Stimulated activated CD4-positive, alpha-beta T cell treated with anti-CD3 and anti-CD28 coated beads, Interleukin-1b, Interleukin-23, amount 100 ng/mL, for 1 hour (primary cell): ENCODE data around the gene ZNF48.

Source experiments
- DNase-seq, 2 donors: peaks; one replicate each; pipeline ENCODE4 v3.0.0-alpha.2; 2020; ENCODE audit warnings: low read depth in 2 of 2

ZNF48 gene

GRCh38 chr16:30395155-30395991 lies at the start of gene ZNF48:
TSS of gene ZNF48 (plus strand) at chr16:30395420. CDS start at chr16:30395795, 375 bp downstream.
- peak in 1 of 2 donors; percentile 34 for DNase-seq

DNA sequence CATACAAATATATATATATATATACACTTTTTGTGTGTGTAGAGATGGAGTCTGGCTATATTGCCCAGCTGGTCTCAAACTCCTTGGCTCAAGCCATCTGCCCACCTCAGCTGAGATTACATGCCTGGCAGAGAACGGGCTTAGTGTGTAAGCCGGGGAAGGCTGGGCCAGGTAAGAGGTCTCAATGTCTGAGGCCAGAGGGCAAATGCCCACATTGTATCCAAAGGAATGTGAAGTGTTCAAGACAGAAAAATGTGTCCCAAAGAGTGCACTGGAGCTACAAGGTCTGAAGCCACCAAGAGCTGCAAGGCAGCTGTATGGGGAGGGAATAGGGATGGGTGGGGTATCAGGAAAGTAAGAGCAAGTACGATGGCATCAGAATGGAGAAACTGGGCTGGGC lies 48.9 kb upstream of the ZNF48 start:
- DNase-seq: no peak

- no peak for DNase-seq
Observed at GRCh38 chr16:30348113-30348512, 47.1 kb upstream of the ZNF48 start.

GRCh38 chr16:30348929-30349328 lies 46.3 kb upstream of the ZNF48 start:
- DNase-seq: no peak

- no peak for DNase-seq
Observed at GRCh38 chr16:30349675-30350074, 45.5 kb upstream of the ZNF48 start.

- DNase-seq: no peak
Observed at GRCh38 chr16:30350134-30350871, 44.9 kb upstream of the ZNF48 start.

DNA sequence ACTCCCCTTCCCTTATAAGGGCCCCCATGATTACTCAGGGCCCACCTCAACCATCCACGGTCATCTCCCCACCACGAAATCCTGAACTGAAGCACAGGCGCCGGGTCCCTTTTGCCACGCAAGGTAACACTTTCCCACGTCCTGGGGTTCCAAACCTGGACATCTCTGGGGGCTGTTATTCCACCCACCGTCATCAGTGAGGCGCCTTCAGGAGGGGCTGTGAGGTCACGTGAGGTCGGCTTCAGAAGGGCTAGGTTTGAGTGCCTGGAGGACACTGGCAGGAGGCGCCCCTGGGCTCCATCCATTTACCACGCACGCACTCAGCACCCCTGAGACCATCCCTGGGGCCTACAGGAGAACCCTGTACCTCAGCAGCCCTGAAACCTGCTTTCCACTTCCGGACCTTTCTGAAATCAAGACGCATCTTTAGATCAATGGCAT lies 44.2 kb upstream of the ZNF48 start:
- no peak for DNase-seq

DNA sequence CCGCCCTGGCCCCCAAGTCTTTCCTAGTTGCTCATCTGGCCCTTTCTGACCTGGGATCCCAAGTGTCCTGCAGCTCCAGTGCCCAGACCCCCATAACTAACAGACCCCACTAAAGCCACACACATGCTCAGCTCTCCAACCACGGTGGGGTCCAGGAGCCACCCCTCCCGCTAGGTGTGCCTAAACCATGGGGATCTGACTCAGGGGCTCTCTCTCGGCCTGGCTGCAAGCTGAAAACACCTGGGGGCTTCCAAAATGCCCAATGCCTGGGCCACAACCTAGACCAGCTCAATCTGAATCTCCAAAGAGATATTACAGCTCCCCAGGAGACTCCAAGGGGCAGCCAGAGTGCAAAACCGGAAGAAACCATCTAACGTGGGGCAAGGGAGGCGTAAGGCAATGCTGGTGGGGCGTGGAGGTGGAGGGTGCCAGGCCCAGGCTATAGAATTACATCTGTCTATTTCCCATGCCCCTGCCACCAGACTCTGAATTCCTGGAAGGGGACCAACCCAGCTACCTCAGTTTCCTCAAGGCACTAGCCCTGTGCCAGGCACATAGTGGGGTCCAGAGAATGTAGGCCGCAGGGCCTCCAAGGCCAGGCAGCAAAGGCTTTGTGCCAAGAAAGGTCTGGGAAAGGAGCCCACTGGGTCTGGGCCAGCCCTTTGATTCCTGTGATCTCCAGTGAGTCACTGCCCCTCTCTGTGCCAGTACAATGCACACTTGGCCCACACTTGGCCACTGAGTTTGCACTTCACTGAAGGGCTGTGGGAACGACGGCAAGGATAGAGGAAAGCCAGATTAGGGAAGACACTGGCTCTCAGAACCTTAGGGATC lies 43.4 kb upstream of the ZNF48 start:
- no peak for DNase-seq

GRCh38 chr16:30352488-30353401 lies 42.5 kb upstream of the ZNF48 start:
- no peak for DNase-seq

DNA sequence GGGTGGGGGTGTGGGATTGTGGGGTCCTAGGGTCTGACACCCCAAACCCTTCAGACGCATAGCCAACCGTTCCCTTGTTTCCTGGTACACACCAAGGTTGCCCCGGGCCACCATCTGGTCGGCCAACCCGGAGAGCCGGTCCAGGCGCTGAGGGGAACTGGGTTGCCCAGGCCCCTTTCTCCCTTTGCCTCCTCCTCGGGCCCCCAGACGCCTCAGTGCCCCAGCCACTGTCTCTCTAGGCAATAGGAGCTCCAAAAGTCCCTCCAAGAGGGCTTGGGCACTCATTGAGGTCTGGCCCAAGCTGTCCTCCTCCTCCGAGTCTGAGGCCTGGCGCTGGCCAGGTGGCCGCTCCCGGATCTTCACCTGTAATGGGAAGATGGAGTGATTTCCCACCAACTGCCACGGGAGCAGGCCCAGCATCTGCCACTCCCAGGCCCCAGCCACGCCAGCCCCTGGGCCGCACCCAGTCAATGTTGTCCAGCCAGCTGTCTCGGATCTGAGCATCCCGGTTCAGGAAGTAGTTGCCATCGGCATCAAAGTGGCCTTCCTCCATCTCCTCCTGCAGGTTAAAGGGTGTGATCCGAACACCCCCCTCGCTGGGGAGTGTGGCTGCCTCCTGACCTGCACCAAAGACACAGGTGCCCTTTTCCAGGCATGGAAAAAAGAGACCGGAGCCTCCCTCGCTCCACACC lies 41.6 kb upstream of the ZNF48 start:
- no peak for DNase-seq

GRCh38 chr16:30354423-30355143 lies 40.6 kb upstream of the ZNF48 start:
- DNase-seq: no peak

GRCh38 chr16:30355144-30355953 lies 39.9 kb upstream of the ZNF48 start, which contains the start of gene CD2BP2:
TSS of gene CD2BP2 (minus strand) at chr16:30355308. CDS start at chr16:30354681, 627 bp downstream.
- DNase-seq: peak; percentile 66 to 70

GRCh38 chr16:30355954-30356308 lies 39.3 kb upstream of the ZNF48 start:
- no peak for DNase-seq

DNA sequence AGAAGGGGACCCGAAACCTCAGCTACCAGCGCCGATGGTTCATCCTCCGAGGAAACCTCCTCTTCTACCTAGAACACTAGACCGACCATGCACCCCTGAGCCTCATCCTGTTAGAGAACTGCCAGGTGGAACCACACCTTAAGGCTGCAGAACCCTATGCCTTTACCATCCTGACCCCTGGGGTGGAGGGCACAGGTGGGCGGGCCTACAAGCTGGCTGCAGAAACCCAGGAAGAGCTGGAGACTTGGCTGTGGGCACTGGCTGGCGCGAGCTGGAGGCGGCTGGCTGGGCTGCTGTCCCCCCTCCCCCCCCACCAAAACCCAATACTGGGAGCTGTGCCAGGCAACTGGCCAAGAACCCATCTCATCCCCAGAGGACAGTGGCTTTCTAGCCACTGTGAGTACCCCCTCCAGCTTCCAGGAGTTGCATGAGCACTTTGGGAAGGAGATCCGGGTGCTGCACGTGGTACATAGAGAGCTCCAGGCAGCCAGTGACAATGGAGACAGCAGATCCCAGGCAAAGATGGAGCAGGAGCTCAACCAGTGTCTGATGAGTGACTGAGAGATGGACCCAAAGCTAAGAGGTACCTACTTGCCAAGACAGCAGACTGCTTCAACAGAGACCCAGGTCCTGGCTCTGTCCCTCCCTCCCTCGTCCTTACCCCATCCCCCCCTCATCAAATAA lies 38.7 kb upstream of the ZNF48 start:
- no peak for DNase-seq

DNA sequence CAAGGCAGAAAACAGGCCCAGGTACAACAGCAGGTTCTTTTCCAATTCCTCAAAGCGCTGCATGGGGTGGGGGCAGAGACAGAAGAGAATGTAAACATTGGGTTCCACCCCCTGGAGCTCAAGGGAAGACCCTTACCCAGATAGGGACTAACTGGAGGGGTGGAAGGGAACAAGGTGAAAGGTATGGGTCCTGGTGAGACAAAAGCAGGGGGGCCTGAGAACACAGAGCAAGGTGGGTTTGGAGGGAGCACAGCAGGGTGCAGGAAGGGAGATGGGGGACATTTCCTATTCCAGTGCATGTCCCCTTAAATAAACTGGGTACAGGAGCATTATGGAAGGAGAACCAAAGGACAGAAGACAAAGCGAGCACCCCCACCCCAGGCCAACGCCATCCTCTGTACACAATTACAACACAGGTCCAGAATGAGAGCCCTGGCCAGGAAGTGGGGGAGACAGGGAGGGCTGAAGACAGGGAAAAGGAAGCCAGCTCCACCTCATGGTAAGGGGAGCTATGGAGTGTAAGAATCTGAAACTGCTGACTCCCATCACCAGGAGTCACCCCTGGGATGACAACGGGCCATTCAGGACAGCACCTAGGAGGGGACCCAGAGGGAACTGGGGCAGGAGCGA lies 38.0 kb upstream of the ZNF48 start:
- DNase-seq: no peak

- no peak for DNase-seq
Observed at GRCh38 chr16:30357715-30358576, 37.3 kb upstream of the ZNF48 start.

DNA sequence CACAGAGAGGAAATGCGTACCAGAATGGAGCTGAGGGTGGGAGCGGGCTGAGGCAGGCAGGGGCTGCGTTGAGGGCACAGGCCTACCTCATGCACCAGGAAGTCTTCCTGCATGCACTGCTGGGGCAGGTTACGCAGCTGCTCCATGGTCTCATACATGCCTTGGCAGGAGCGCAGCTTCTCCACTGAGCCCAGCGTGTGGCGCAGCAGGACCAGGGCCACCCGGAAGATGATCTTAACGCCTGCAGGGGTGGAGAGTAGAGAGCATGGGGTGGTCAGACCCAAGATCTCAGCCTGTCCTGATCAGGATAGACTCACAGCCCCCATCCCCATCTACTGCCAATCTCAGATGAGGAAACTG lies 36.7 kb upstream of the ZNF48 start:
- DNase-seq: no peak
